Endothelial cell of umbilical vein (primary cell): ENCODE results near the gene SPAM1. TPM values are rescaled to one million over a fixed set of nuclear protein-coding genes. Genes with fewer than 3 reads are reported as not detected.

Experiments
- BruUV-seq: library from RNA; stranded (reverse); fragments of 400-500 nt; replicated peaks from 2 replicates; lab custom pipeline; 2021; lab: Mats Ljungman, UMichigan
- CTCF ChIA-PET: fragments of 300-600, 350-600 bp; sonication (Branson Sonifier 250); formaldehyde crosslinking; loops from one replicate; lab custom pipeline; 2021; ENCODE audit warnings: antibody characterized with exemption, inconsistent platforms; lab: Charles Lee
- POLR2A ChIA-PET: fragments of 300-600, 350-600 bp; sonication (Branson Sonifier 250); formaldehyde crosslinking; loops from one replicate; lab custom pipeline; 2021; ENCODE audit warnings: antibody characterized with exemption, inconsistent platforms; lab: Charles Lee
- DNase-seq: peaks from one replicate; pipeline ENCODE4 v3.0.0-alpha.2; 2011; ENCODE audit warnings: low read depth, low spot score
- FAIRE-seq: peaks from 2 replicates; lab custom pipeline; 2011; peaks lifted over from hg19 to GRCh38; lab: Jason Lieb, UNC
- H2AFZ ChIP-seq: 2 replicates; pipeline ENCODE4 v1.6.0; 2012; ENCODE audit warnings: low read depth, low read length, control low read depth, inconsistent platforms
- H3K27ac ChIP-seq: 2 replicates; pipeline ENCODE4 v1.5.1; 2011; ENCODE audit warnings: low read depth, mild to moderate bottlenecking, control low read depth, low read length, moderate library complexity; ENCODE audit not compliant: insufficient read depth
- H3K27me3 ChIP-seq, 2 experiments: 2 replicates each; pipeline versions ENCODE4 v1.6.0 to v1.6.1; 2011; ENCODE audit warnings: low read length in 2 of 2, mixed read lengths in 1 of 2; ENCODE audit not compliant: control insufficient read depth in 2 of 2, insufficient read depth in 2 of 2
- H3K36me3 ChIP-seq, 2 experiments: 2 replicates in 1 of 2; 3 replicates in 1 of 2; pipeline ENCODE4 v1.5.1; 2011; ENCODE audit warnings: low read length in 2 of 2, mild to moderate bottlenecking in 1 of 2, moderate library complexity in 1 of 2; ENCODE audit not compliant: control insufficient read depth in 2 of 2, insufficient read depth in 2 of 2; ENCODE audit errors: extremely low read depth in 1 of 2
- H3K4me1 ChIP-seq: 3 replicates; pipeline ENCODE4 v1.5.1; 2011; ENCODE audit warnings: mild to moderate bottlenecking, low read length; ENCODE audit not compliant: control insufficient read depth, insufficient read depth; ENCODE audit errors: extremely low read depth
- H3K4me2 ChIP-seq: 2 replicates; pipeline ENCODE4 v1.6.1; 2011; ENCODE audit warnings: low read length, control low read depth, mixed read lengths; ENCODE audit not compliant: insufficient read depth
- H3K4me3 ChIP-seq, 3 experiments: fragments of 200-600 bp in 1 of 3; sonication (generic), shearing (Covaris generic) in 1 of 3; replicated peaks in 1 of 3; 2 replicates each; pipeline ENCODE4 v1.5.1; 2011 to 2016; ENCODE audit warnings: control low read depth in 3 of 3, low read length in 3 of 3, mild to moderate bottlenecking in 2 of 3, inconsistent platforms in 1 of 3, low read depth in 1 of 3, moderate library complexity in 1 of 3; ENCODE audit not compliant: insufficient read depth in 1 of 3
- H3K79me2 ChIP-seq: 2 replicates; pipeline ENCODE4 v1.6.0; 2012; ENCODE audit warnings: low read length, inconsistent platforms; ENCODE audit not compliant: control insufficient read depth, insufficient read depth
- H3K9ac ChIP-seq: replicated peaks from 2 replicates; pipeline ENCODE3; 2011; ENCODE audit warnings: low read length, control low read depth; ENCODE audit not compliant: insufficient read depth; ENCODE audit errors: extremely low read depth
- H3K9me1 ChIP-seq: replicated peaks from 3 replicates; pipeline ENCODE4 v1.6.0; 2011; ENCODE audit warnings: mild to moderate bottlenecking, low read length; ENCODE audit not compliant: control insufficient read depth, insufficient read depth; ENCODE audit errors: extremely low read depth
- H3K9me3 ChIP-seq: replicated peaks from 2 replicates; pipeline ENCODE4 v1.5.1; 2012; ENCODE audit warnings: low read length, inconsistent platforms; ENCODE audit not compliant: control insufficient read depth, insufficient read depth
- H4K20me1 ChIP-seq: replicated peaks from 2 replicates; pipeline ENCODE3; 2011; ENCODE audit warnings: mild to moderate bottlenecking, low read length; ENCODE audit not compliant: control insufficient read depth, insufficient read depth; ENCODE audit errors: extremely low read depth
- CTCF ChIP-seq, 2 donors: IDR thresholded peaks; 1 replicate in 1 of 2; 2 replicates in 1 of 2; pipeline ENCODE4 v1.5.1; 2011; ENCODE audit warnings: low read length in 2 of 2, mild to moderate bottlenecking in 2 of 2, moderate library complexity in 2 of 2, control low read depth in 1 of 2, inconsistent platforms in 1 of 2, low read depth in 1 of 2; ENCODE audit not compliant: insufficient read depth in 1 of 2; ENCODE audit errors: extremely low read depth in 1 of 2
- EZH2 ChIP-seq: IDR thresholded peaks from 2 replicates; pipeline ENCODE4 v1.6.1; 2012; ENCODE audit warnings: borderline replicate concordance, low read depth, mild to moderate bottlenecking, moderate library complexity, low read length, inconsistent platforms; ENCODE audit not compliant: severe bottlenecking
- FOS ChIP-seq: IDR thresholded peaks from 2 replicates; pipeline ENCODE4 v1.6.1; 2011; ENCODE audit warnings: mild to moderate bottlenecking, low read length, moderate library complexity, borderline replicate concordance; ENCODE audit not compliant: insufficient read depth
- GATA2 ChIP-seq: IDR thresholded peaks from 2 replicates; pipeline ENCODE4 v1.7.0; 2011; ENCODE audit warnings: low read depth, mild to moderate bottlenecking, moderate library complexity, mixed read lengths, low read length; ENCODE audit not compliant: insufficient read length, insufficient read depth
- JUN ChIP-seq: IDR thresholded peaks from 2 replicates; pipeline ENCODE4 v1.6.1; 2011; ENCODE audit warnings: borderline replicate concordance, low read depth; ENCODE audit not compliant: insufficient read length, insufficient read depth
- MAX ChIP-seq: IDR thresholded peaks from 2 replicates; pipeline ENCODE4 v1.6.1; 2011; ENCODE audit not compliant: insufficient read depth, insufficient read length
- MYC ChIP-seq: IDR thresholded peaks from one replicate; pipeline ENCODE4 v1.6.1; 2011; ENCODE audit warnings: mild to moderate bottlenecking, low read depth, low read length
- POLR2A ChIP-seq: IDR thresholded peaks from 2 replicates; pipeline ENCODE4 v1.6.1; 2012; ENCODE audit warnings: low read depth, mild to moderate bottlenecking, control low read depth, low read length
- POLR2AphosphoS5 ChIP-seq: IDR thresholded peaks from 2 replicates; pipeline ENCODE4 v1.6.1; 2012; ENCODE audit warnings: low read depth, mild to moderate bottlenecking, control low read depth, low read length, moderate library complexity; ENCODE audit not compliant: insufficient read depth
- dilution Hi-C: fragments of 300-500 bp; cut with MboI; formaldehyde crosslinking; loops from one replicate; pipeline ENCODE4 v1.15.0; 2019; ENCODE audit warnings: low sequenced_read_pairs; ENCODE audit not compliant: extremely low pct_ligation_motif_present
- intact Hi-C: fragments of 100-400 bp; cut with micrococcal nuclease; formaldehyde crosslinking; loops from one replicate; pipeline ENCODE4 v1.10.0; 2022
- polyA plus RNA-seq, 4 experiments: library from polyadenylated mRNA; depleted of rRNA in 3 of 4; stranded (reverse) in 3 of 4; unstranded in 1 of 4; fragments of >200 nt; gene quantifications; 2 replicates each; pipeline versions ENCODE4 v1.2.1 to v1.2.3, GENCODE V29; 2011 to 2012; ENCODE audit warnings: missing spikeins in 1 of 4
- total RNA-seq: library from RNA; stranded (reverse); gene quantifications from 2 replicates; pipeline ENCODE4 v1.2.3, GENCODE V29; 2021

Gene SPAM1
- total and polyA plus RNA-seq, 2 donors (not counting 3 experiments of a cell fraction or from before 2014, with no cell fraction given): not detected

GRCh38 chr7:123993996-123994395, 69.0 kb downstream of the SPAM1 start:
- H3K27ac ChIP-seq: no peak overlapping the region
- no peak overlapping the region for H3K4me3 ChIP-seq
- no peak for TF ChIP-seq POLR2AphosphoS5
- no peak for TF ChIP-seq MAX
- no peak for TF ChIP-seq EZH2
- no peak for TF ChIP-seq FOS
- no peak for TF ChIP-seq POLR2A
- POLR2A ChIA-PET: no interaction called here
- no peak for DNase-seq
- H3K4me2 ChIP-seq: no peak overlapping the region
- H2AFZ ChIP-seq: no peak overlapping the region
- no peaks in the 10 kb centered on the region for H4K20me1 ChIP-seq
- no TSS peak for BruUV-seq
- H3K36me3 ChIP-seq: no peaks in the 10 kb centered on the region
- H3K9me1 ChIP-seq: no peaks in the 10 kb centered on the region
- H3K27me3 ChIP-seq: no peaks in the 10 kb centered on the region
- no peaks in the 10 kb centered on the region for H3K79me2 ChIP-seq
- H3K9me3 ChIP-seq: no peaks in the 10 kb centered on the region
- no peaks in the 10 kb centered on the region for H3K4me1 ChIP-seq
- intact Hi-C loops: no loop called here
- FAIRE-seq: no peak
- CTCF ChIA-PET: no interaction called here
- no peak overlapping the region for H3K9ac ChIP-seq
- dilution Hi-C loops: no loop called here

- Histone ChIP-seq H3K36me3 (no peaks in the 10 kb centered on the region), H3K27ac (no peak overlapping the region), H3K9me3 (no peaks in the 10 kb centered on the region), H3K9ac (no peak overlapping the region), H3K4me2 (no peak overlapping the region), H3K27me3 (no peaks in the 10 kb centered on the region), H3K79me2 (no peaks in the 10 kb centered on the region), H4K20me1 (no peaks in the 10 kb centered on the region), H3K4me3 (no peak overlapping the region), H3K9me1 (no peaks in the 10 kb centered on the region), H2AFZ (no peak overlapping the region), H3K4me1 (no peaks in the 10 kb centered on the region)
- dilution Hi-C loops (no loop called here), intact Hi-C loops (no loop called here)
- ChIA-PET POLR2A (no interaction called here), CTCF (no interaction called here)
- TF ChIP-seq EZH2: no peak
- TF ChIP-seq POLR2A: no peak
- no peak for TF ChIP-seq CTCF (IDR thresholded peaks at IDR 0.05; ENCODE audit: extremely low read depth in 1 of 2, insufficient read depth in 1 of 2, low read depth in 1 of 2, low read length in 2 of 2)
- no peak for TF ChIP-seq POLR2AphosphoS5
- no peak for TF ChIP-seq GATA2
- TF ChIP-seq FOS: no peak
- TF ChIP-seq MYC: no peak
- TF ChIP-seq JUN: no peak
- no peak for TF ChIP-seq MAX
- DNase-seq (no peak), FAIRE-seq (no peak)
- BruUV-seq: no TSS peak
Observed at GRCh38 chr7:123994449-123994848, 69.4 kb downstream of the SPAM1 start.
